SK-N-SH (cell line): ENCODE results near the gene P3R3URF. TPM values are rescaled to one million over a fixed set of nuclear protein-coding genes. Genes with fewer than 3 reads are reported as not detected.

Experiments used
- CTCF ChIA-PET: fragments of 300-600, 350-600 bp; formaldehyde crosslinking; extraction: SDS; loops from one replicate; lab custom pipeline; 2021; lab: Yijun Ruan, JAX
- POLR2A ChIA-PET: fragments of 350-600 bp; sonication (Branson Sonifier 250); formaldehyde crosslinking; extraction: SDS; loops from one replicate; lab custom pipeline; 2020; ENCODE audit warnings: antibody characterized with exemption, inconsistent platforms; lab: Yijun Ruan, JAX
- DNase-seq: peaks from one replicate; pipeline ENCODE4 v3.0.0; 2012
- H2AFZ ChIP-seq: fragments of 200-600 bp; sonication (generic); 2 replicates; pipeline ENCODE4 v1.8.1; 2016; ENCODE audit warnings: antibody characterized with exemption, mild to moderate bottlenecking, low read depth
- H3F3A ChIP-seq: fragments of 200-600 bp; sonication (generic); replicated peaks from 2 replicates; pipeline ENCODE3; 2016; ENCODE audit warnings: antibody characterized with exemption, mild to moderate bottlenecking; ENCODE audit not compliant: insufficient read depth
- H3K27ac ChIP-seq, 2 experiments: fragments of 200-500 bp in 1 of 2; fragments of 200-600 bp in 1 of 2; sonication (Bioruptor generic) in 1 of 2; sonication (generic), shearing (Covaris generic) in 1 of 2; 2 replicates each; pipeline versions ENCODE4 v1.5.1 to v1.6.1; 2014 to 2016; ENCODE audit warnings: low read depth in 2 of 2, inconsistent platforms in 1 of 2, low read length in 1 of 2, mild to moderate bottlenecking in 1 of 2, mixed read lengths in 1 of 2
- H3K27me3 ChIP-seq: fragments of 200-600 bp; sonication (generic), shearing (Covaris generic); 2 replicates; pipeline ENCODE4 v1.6.1; 2016; ENCODE audit warnings: mixed run types; ENCODE audit not compliant: insufficient read depth
- H3K36me3 ChIP-seq, 2 experiments: fragments of 200-500 bp in 1 of 2; fragments of 200-600 bp in 1 of 2; sonication (Bioruptor generic) in 1 of 2; sonication (generic) in 1 of 2; replicated peaks in 1 of 2; 2 replicates each; pipeline versions ENCODE3 to v1.5.1; 2014 to 2016; ENCODE audit warnings: low read length in 1 of 2, mild to moderate bottlenecking in 1 of 2; ENCODE audit not compliant: insufficient read depth in 2 of 2, control insufficient read depth in 1 of 2
- H3K4me1 ChIP-seq, 2 experiments: fragments of 200-500 bp in 1 of 2; fragments of 200-600 bp in 1 of 2; sonication (Bioruptor generic) in 1 of 2; sonication (generic), shearing (Covaris generic) in 1 of 2; 2 replicates each; pipeline versions ENCODE4 v1.5.1 to v1.6.1; 2014 to 2016; ENCODE audit warnings: low read depth in 1 of 2, low read length in 1 of 2, mixed run types in 1 of 2; ENCODE audit not compliant: insufficient read depth in 2 of 2, control insufficient read depth in 1 of 2
- H3K4me2 ChIP-seq: fragments of 200-600 bp; sonication (generic), shearing (Covaris generic); 2 replicates; pipeline ENCODE4 v1.6.1; 2017; ENCODE audit warnings: mixed run types
- H3K4me3 ChIP-seq, 2 experiments: fragments of 200-500 bp in 1 of 2; fragments of 200-600 bp in 1 of 2; sonication (Bioruptor generic) in 1 of 2; sonication (generic), shearing (Covaris generic) in 1 of 2; 2 replicates each; pipeline versions ENCODE4 v1.5.1 to v1.8.1; 2014 to 2016; ENCODE audit warnings: low read depth in 2 of 2, inconsistent platforms in 1 of 2, low read length in 1 of 2, mild to moderate bottlenecking in 1 of 2, mixed read lengths in 1 of 2, moderate library complexity in 1 of 2
- H3K79me2 ChIP-seq: fragments of 200-600 bp; sonication (generic); 2 replicates; pipeline ENCODE4 v1.8.1; 2017; ENCODE audit warnings: mild to moderate bottlenecking; ENCODE audit not compliant: insufficient read depth
- H3K9ac ChIP-seq: fragments of 200-600 bp; sonication (generic); 2 replicates; pipeline ENCODE4 v1.6.1; 2017; ENCODE audit warnings: mixed run types
- H3K9me2 ChIP-seq: fragments of 200-600 bp; sonication (generic); 2 replicates; pipeline ENCODE4 v1.6.1; 2017; ENCODE audit warnings: mixed run types
- H3K9me3 ChIP-seq: fragments of 200-600 bp; sonication (generic); 2 replicates; pipeline ENCODE4 v1.6.1; 2017; ENCODE audit warnings: mixed run types, mild to moderate bottlenecking, moderate library complexity
- H4K20me1 ChIP-seq: fragments of 200-600 bp; sonication (generic); 2 replicates; pipeline ENCODE4 v1.6.1; 2017; ENCODE audit warnings: mild to moderate bottlenecking, mixed run types; ENCODE audit not compliant: insufficient read depth
- ELF1 ChIP-seq: IDR thresholded peaks from 2 replicates; pipeline ENCODE4 v1.4.0; 2012
- FOXJ3 ChIP-seq: sonication (generic); formaldehyde crosslinking; IDR thresholded peaks from 2 replicates; pipeline ENCODE4 v1.5.1; 2020; ENCODE audit warnings: mild to moderate bottlenecking, missing genetic modification reagents
- FOXM1 ChIP-seq: IDR thresholded peaks from 2 replicates; pipeline ENCODE4 v1.4.0; 2012; ENCODE audit warnings: low read depth, mild to moderate bottlenecking
- GABPA ChIP-seq: IDR thresholded peaks from 2 replicates; pipeline ENCODE4 v1.4.0; 2012; ENCODE audit warnings: low read depth, mild to moderate bottlenecking
- JUND ChIP-seq: IDR thresholded peaks from 2 replicates; pipeline ENCODE4 v1.4.0; 2012
- MEF2A ChIP-seq: IDR thresholded peaks from 2 replicates; pipeline ENCODE4 v1.4.0; 2012; ENCODE audit warnings: low read depth, borderline replicate concordance
- MXI1 ChIP-seq: IDR thresholded peaks from 2 replicates; pipeline ENCODE4 v1.6.1; 2012; ENCODE audit warnings: mild to moderate bottlenecking, low read depth, low read length, improper control_type of control experiment
- NFIC ChIP-seq: IDR thresholded peaks from 2 replicates; pipeline ENCODE4 v1.4.0; 2012; ENCODE audit warnings: borderline replicate concordance
- NRF1 ChIP-seq: IDR thresholded peaks from 2 replicates; pipeline ENCODE4 v1.6.1; 2012; ENCODE audit warnings: low read depth, mild to moderate bottlenecking, low read length
- POLR2AphosphoS5 ChIP-seq: IDR thresholded peaks from 2 replicates; pipeline ENCODE4 v1.6.1; 2012; ENCODE audit warnings: low read depth, low read length
- RAD21 ChIP-seq: IDR thresholded peaks from 2 replicates; pipeline ENCODE4 v1.6.1; 2012; ENCODE audit warnings: mild to moderate bottlenecking, low read length
- RCOR1 ChIP-seq: fragments of 150-350 bp; IDR thresholded peaks from 2 replicates; pipeline ENCODE4 v1.6.1; 2017; ENCODE audit warnings: antibody characterized with exemption, low read length
- RFX5 ChIP-seq: IDR thresholded peaks from 2 replicates; pipeline ENCODE4 v1.6.1; 2012; ENCODE audit warnings: mild to moderate bottlenecking, improper control_type of control experiment, low read length
- SIN3A ChIP-seq: IDR thresholded peaks from 2 replicates; pipeline ENCODE4 v1.6.1; 2012; ENCODE audit warnings: low read depth, mild to moderate bottlenecking, low read length, moderate library complexity, borderline replicate concordance
- SMC3 ChIP-seq: IDR thresholded peaks from 2 replicates; pipeline ENCODE4 v1.6.1; 2012; ENCODE audit warnings: low read depth, low read length, improper control_type of control experiment
- TCF12 ChIP-seq: IDR thresholded peaks from 2 replicates; pipeline ENCODE4 v1.4.0; 2012
- WGBS: methylation state at CpG from one replicate; pipeline ENCODE4 v1.1.6; 2017; ENCODE audit warnings: low lambda C conversion rate; 5-methylcytosine and 5-hydroxymethylcytosine counted together
- polyA plus RNA-seq, 3 experiments: library from polyadenylated mRNA; depleted of rRNA; stranded (reverse); fragments of >200 nt; gene quantifications; 2 replicates each; pipeline ENCODE4 v1.2.3, GENCODE V29; 2012
- TF ChIP-seq, protein P1 (sequence below): fragments of 150-350 bp; IDR thresholded peaks from 2 replicates; pipeline ENCODE4 v1.6.1; 2016; ENCODE audit warnings: mild to moderate bottlenecking, low read depth, low read length

P3R3URF gene
- polyA plus RNA-seq, 1 of the 3 experiments (the other 2 are of a cell fraction) = not detected

DNA sequence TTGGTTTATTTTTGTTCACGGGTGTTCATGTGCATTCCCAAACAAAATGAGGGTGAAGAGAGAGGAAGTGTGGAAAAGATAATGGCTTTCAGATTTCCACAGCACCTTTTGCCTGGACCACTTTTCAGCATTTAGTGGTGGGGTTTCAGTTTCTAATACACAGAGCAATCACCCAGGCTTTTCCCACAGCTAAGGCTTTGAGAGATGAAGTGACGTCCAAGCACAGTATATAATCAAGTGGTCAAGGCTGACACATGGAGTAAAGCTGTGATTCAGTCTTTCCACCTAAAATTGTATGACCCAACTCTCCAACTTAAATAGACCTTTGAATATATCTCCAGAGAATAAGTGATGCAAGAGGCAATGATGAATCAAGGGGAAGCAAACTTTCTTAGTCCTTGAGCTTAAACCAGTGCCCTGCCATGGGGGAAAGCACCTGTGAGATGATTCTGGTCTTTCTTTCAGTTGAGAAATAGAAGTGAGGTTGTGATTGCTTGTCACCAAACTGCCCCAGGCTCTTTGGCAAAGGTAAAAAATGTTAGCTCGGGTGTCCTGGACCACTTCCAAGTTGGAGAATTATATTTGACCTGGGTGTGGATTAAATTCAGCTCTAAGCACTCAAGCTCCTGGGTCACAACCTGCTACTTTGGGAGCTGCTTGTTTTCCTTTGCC is 41.5 kb downstream of the P3R3URF start:
- ChIA-PET POLR2A (no interaction called here), CTCF (interaction anchor here (1.5 to 1.7 kb wide), 2 partner anchors 15 to 44 kb away, joined by 3 read pairs; no protein-coding TSS in a partner anchor)
- Histone ChIP-seq H3K9ac (no peak overlapping the region), H2AFZ (no peak overlapping the region), H3K79me2 (peaks cover 16% of the 10 kb centered on the region), H3K36me3 (no peaks in the 10 kb centered on the region), H3K27me3 (no peaks in the 10 kb centered on the region), H3K4me3 (no peak overlapping the region), H3K27ac (peak overlapping the region in 1 of 2 experiments; percentile 39; a peak in 2 of 4 replicates), H4K20me1 (no peaks in the 10 kb centered on the region), H3K9me3 (no peaks in the 10 kb centered on the region), H3K4me2 (no peak overlapping the region), H3F3A (peaks cover 16% of the 10 kb centered on the region), H3K4me1 (peaks cover 15 to 22% of the 10 kb centered on the region in 2 experiments; a peak in 2 of 4 replicates), H3K9me2 (no peaks in the 10 kb centered on the region)
- no peak for DNase-seq
- TF ChIP-seq FOXJ3 (CRISPR knock-in tag) = no peak
- no peak for TF ChIP-seq POLR2AphosphoS5
- no peak for TF ChIP-seq RCOR1
- 62% methylated on average over 3 of the region's 3 CpGs for WGBS

DNA sequence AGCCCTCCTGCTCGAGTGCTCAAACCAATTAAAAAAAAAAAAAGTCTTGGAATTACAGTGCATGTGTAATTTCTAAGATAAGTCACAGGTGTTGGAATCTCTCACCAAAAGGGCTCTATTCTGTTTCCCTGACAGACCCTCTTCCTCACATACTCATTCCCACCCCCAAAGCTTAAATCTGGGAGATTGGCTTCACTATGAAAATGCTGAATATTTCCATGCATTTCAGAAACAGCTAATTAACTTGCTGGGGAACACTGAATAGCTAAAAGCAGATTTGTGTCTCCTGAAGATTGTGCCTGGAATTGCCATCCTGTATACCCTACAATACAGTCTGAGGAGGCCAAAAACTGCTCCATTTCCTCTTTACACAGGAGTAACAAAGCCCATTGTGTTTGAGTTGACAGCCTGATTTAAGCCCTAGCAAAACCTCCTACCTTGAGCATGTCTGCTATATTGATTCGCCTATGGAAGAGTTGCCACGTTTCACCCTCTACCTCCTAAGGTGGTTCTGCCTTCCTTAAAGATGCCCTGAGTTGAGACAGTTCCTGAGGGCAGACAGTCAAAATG is 42.4 kb downstream of the P3R3URF start:
- Histone ChIP-seq H3F3A (peaks cover 16% of the 10 kb centered on the region), H4K20me1 (no peaks in the 10 kb centered on the region), H3K4me2 (peak overlapping the region; percentile 85), H3K79me2 (peaks cover 25% of the 10 kb centered on the region), H3K4me1 (peaks cover 15 to 22% of the 10 kb centered on the region in 2 experiments; a peak in 2 of 4 replicates), H3K36me3 (no peaks in the 10 kb centered on the region)
- 64% methylated on average over 3 of the region's 3 CpGs for WGBS
- POLR2A ChIA-PET = interaction anchor here (0.7 kb wide), 1 partner anchor 702 kb away, joined by 3 read pairs; no protein-coding TSS in a partner anchor
- no peak for DNase-seq
- CTCF ChIA-PET = interaction anchor here (1.7 kb wide), 1 partner anchor 45 kb away, joined by 3 read pairs; no protein-coding TSS in a partner anchor
- TF ChIP-seq RCOR1 = no peak
- TF ChIP-seq GABPA = no peak
- TF ChIP-seq RFX5 = no peak
- TF ChIP-seq NFIC = no peak
- no peak for TF ChIP-seq MEF2A
- TF ChIP-seq TCF12 = no peak
- no peak for TF ChIP-seq JUND
- TF ChIP-seq FOXM1 = no peak
- TF ChIP-seq ELF1 = no peak
- no peak for TF ChIP-seq POLR2AphosphoS5
- no peak for TF ChIP-seq SIN3A
- TF ChIP-seq SMC3 = no peak
- no peak for TF ChIP-seq NRF1
- TF ChIP-seq MXI1 = no peak
- TF ChIP-seq, protein P1, sequence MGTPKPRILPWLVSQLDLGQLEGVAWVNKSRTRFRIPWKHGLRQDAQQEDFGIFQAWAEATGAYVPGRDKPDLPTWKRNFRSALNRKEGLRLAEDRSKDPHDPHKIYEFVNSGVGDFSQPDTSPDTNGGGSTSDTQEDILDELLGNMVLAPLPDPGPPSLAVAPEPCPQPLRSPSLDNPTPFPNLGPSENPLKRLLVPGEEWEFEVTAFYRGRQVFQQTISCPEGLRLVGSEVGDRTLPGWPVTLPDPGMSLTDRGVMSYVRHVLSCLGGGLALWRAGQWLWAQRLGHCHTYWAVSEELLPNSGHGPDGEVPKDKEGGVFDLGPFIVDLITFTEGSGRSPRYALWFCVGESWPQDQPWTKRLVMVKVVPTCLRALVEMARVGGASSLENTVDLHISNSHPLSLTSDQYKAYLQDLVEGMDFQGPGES = no peak
- TF ChIP-seq RAD21 = no peak
- TF ChIP-seq, all 33 proteins: peak for 0
- H3K27me3 ChIP-seq = no peaks in the 10 kb centered on the region
- no peaks in the 10 kb centered on the region for H3K9me2 ChIP-seq
- peak overlapping the region; percentile 96; the same call in 1 of the 2 replicates for H3K9ac ChIP-seq
- no peaks in the 10 kb centered on the region for H3K9me3 ChIP-seq
- H3K4me3 ChIP-seq = peak overlapping the region; percentile 74 to 99
- no peak overlapping the region for H2AFZ ChIP-seq
- peak overlapping the region; percentile 98 to 100 for H3K27ac ChIP-seq
